ENCODE measurements around the gene PIGS. TPM values are rescaled to one million over a fixed set of nuclear protein-coding genes. Genes with fewer than 3 reads are reported as not detected.

The PIGS gene
- total and polyA plus RNA-seq, 9 of the 15 experiments (the other 6 are each of a cell fraction or from before 2014, with no cell fraction given): 47.5 to 138 (median 57.6) TPM

- no peak for TF ChIP-seq ZNF280B (CRISPR knock-in tag; IDR thresholded peaks at IDR 0.05)
- TF ChIP-seq CBX5 (IDR thresholded peaks at IDR 0.05; ENCODE audit: borderline replicate concordance, low read depth): no peak
- TF ChIP-seq POLR3A (IDR thresholded peaks at IDR 0.05; ENCODE audit: borderline replicate concordance, extremely low read depth, insufficient read depth, insufficient read length): no peak
- TF ChIP-seq ELF4 (CRISPR knock-in tag; IDR thresholded peaks at IDR 0.05): no peak
- 0 out of 2 replicates have a peak, but pooled peaks have one; percentile 33 for TF ChIP-seq SMARCE1 (IDR thresholded peaks at IDR 0.05)
- TF ChIP-seq FOXO4 (CRISPR knock-in tag; IDR thresholded peaks at IDR 0.05): no peak
- no peak for TF ChIP-seq ZNF232 (CRISPR knock-in tag; IDR thresholded peaks at IDR 0.05)
- TF ChIP-seq SREBF1 (IDR thresholded peaks at IDR 0.05; ENCODE audit: borderline replicate concordance, low read depth, low read length): no peak
- TF ChIP-seq TRIM25 (IDR thresholded peaks at IDR 0.05; ENCODE audit: borderline replicate concordance): no peak
- TF ChIP-seq ETS2 (tag; IDR thresholded peaks at IDR 0.05; ENCODE audit: borderline replicate concordance, poor library complexity, severe bottlenecking): no peak
- no peak for TF ChIP-seq FOXP4 (CRISPR knock-in tag; IDR thresholded peaks at IDR 0.05; ENCODE audit: borderline replicate concordance)
- TF ChIP-seq ZNF12 (CRISPR knock-in tag; IDR thresholded peaks at IDR 0.05): no peak
- TF ChIP-seq HDGF (IDR thresholded peaks at IDR 0.05): no peak
- TF ChIP-seq PHB2 (IDR thresholded peaks at IDR 0.05; ENCODE audit: low read depth): no peak
- TF ChIP-seq CTCF (IDR thresholded peaks at IDR 0.05 in 2 of 3, conservative IDR thresholded peaks at IDR 0.05 in 1 of 3; ENCODE audit: insufficient read depth in 2 of 3, low read depth in 1 of 3, low read length in 3 of 3): no peak
- no peak for TF ChIP-seq ZNF174 (CRISPR knock-in tag; IDR thresholded peaks at IDR 0.05)
- TF ChIP-seq ZNF316 (IDR thresholded peaks at IDR 0.05): peak; percentile 76
- no peak for TF ChIP-seq FOXM1 (IDR thresholded peaks at IDR 0.05; ENCODE audit: low read depth)
- no peak for TF ChIP-seq FOXM1 (CRISPR knock-in tag; IDR thresholded peaks at IDR 0.05; ENCODE audit: low read depth)
Measured at GRCh38 chr17:28569446-28569845, 1.9 kb downstream of the PIGS start (continued).
